ENCODE results near the gene NALCN.

NALCN gene

GRCh38 chr13:101291646-101292515 lies 124.4 kb downstream of the NALCN start:
- in situ Hi-C loops (cut with MboI; ENCODE audit: low sequenced_read_pairs): no loop called here

GRCh38 chr13:101291206-101291605 lies 125.1 kb downstream of the NALCN start:
- in situ Hi-C loops (cut with MboI; ENCODE audit: low sequenced_read_pairs): no loop called here

- in situ Hi-C loops (cut with MboI; ENCODE audit: low sequenced_read_pairs): no loop called here
Measured at GRCh38 chr13:101289764-101290163, 126.5 kb downstream of the NALCN start.

GRCh38 chr13:101283782-101284181 lies 132.5 kb downstream of the NALCN start:
- in situ Hi-C loops (cut with MboI; ENCODE audit: low sequenced_read_pairs): no loop called here

GRCh38 chr13:101272886-101273285 lies 143.4 kb downstream of the NALCN start:
- in situ Hi-C loops (cut with MboI; ENCODE audit: low sequenced_read_pairs): no loop called here

GRCh38 chr13:101271681-101272245 lies 144.5 kb downstream of the NALCN start:
- in situ Hi-C loops (cut with MboI; ENCODE audit: low sequenced_read_pairs): no loop called here

GRCh38 chr13:101267656-101268055 lies 148.7 kb downstream of the NALCN start:
- in situ Hi-C loops (cut with MboI; ENCODE audit: low sequenced_read_pairs): no loop called here

GRCh38 chr13:101265934-101266333 lies 150.4 kb downstream of the NALCN start:
- in situ Hi-C loops (cut with MboI; ENCODE audit: low sequenced_read_pairs): no loop called here

- in situ Hi-C loops (cut with MboI; ENCODE audit: low sequenced_read_pairs): no loop called here
Measured at GRCh38 chr13:101264931-101265330, 151.4 kb downstream of the NALCN start.

GRCh38 chr13:101262306-101262705 lies 154.0 kb downstream of the NALCN start:
- in situ Hi-C loops (cut with MboI; ENCODE audit: low sequenced_read_pairs): no loop called here

GRCh38 chr13:101258509-101258908 lies 157.8 kb downstream of the NALCN start:
- in situ Hi-C loops (cut with MboI; ENCODE audit: low sequenced_read_pairs): no loop called here

- in situ Hi-C loops (cut with MboI; ENCODE audit: low sequenced_read_pairs): no loop called here
Measured at GRCh38 chr13:101258071-101258470, 158.2 kb downstream of the NALCN start.

GRCh38 chr13:101248739-101249514 lies 167.4 kb downstream of the NALCN start:
- in situ Hi-C loops (cut with MboI; ENCODE audit: low sequenced_read_pairs): no loop called here

- in situ Hi-C loops (cut with MboI; ENCODE audit: low sequenced_read_pairs): no loop called here
Measured at GRCh38 chr13:101242720-101243119, 173.6 kb downstream of the NALCN start.

- in situ Hi-C loops (cut with MboI; ENCODE audit: low sequenced_read_pairs): no loop called here
Measured at GRCh38 chr13:101238555-101238954, 177.8 kb downstream of the NALCN start.

- in situ Hi-C loops (cut with MboI; ENCODE audit: low sequenced_read_pairs): no loop called here
Measured at GRCh38 chr13:101231751-101232428, 184.4 kb downstream of the NALCN start.

GRCh38 chr13:101230271-101230890 lies 185.9 kb downstream of the NALCN start:
- in situ Hi-C loops (cut with MboI; ENCODE audit: low sequenced_read_pairs): no loop called here

GRCh38 chr13:101219609-101220265 lies 196.6 kb downstream of the NALCN start:
- in situ Hi-C loops (cut with MboI; ENCODE audit: low sequenced_read_pairs): no loop called here

GRCh38 chr13:101218484-101218883 lies 197.8 kb downstream of the NALCN start:
- in situ Hi-C loops (cut with MboI; ENCODE audit: low sequenced_read_pairs): no loop called here

GRCh38 chr13:101217086-101217485 lies 199.2 kb downstream of the NALCN start:
- in situ Hi-C loops (cut with MboI; ENCODE audit: low sequenced_read_pairs): no loop called here
